T-cell (primary cell): ENCODE results near the gene KRTAP5-11. TPM values are rescaled to one million over a fixed set of nuclear protein-coding genes. Genes with fewer than 3 reads are reported as not detected.

Source experiments
- total RNA-seq, 35 experiments: library from RNA in 6 of 35; stranded (reverse) in 6 of 35; fragments of 120-200 nt in 1 of 35; gene quantifications; one replicate each; pipeline versions ENCODE4 v1.2.1 to v1.2.4 and lab custom pipeline; 2013 to 2026

The KRTAP5-11 gene
- total RNA-seq, 5 donors from 2014 or later (not counting 1 experiment from before 2014, with no cell fraction given): not detected

Other genes starting within 250 kb of the KRTAP5-11 start
- 10 to 100 TPM; 17.8 to 22.6 (median 21.1) TPM for gene DHCR7, start 134.5 kb downstream of the KRTAP5-11 start, total RNA-seq
- gene NADSYN1, start 129.7 kb downstream of the KRTAP5-11 start, total RNA-seq: 100 to 1,000 TPM; 125 to 190 (median 162) TPM
- not detected for gene KRTAP5-7, start 55.6 kb downstream of the KRTAP5-11 start, total RNA-seq
- not detected for gene KRTAP5-8, start 44.9 kb downstream of the KRTAP5-11 start, total RNA-seq
- gene KRTAP5-9, start 34.5 kb downstream of the KRTAP5-11 start, total RNA-seq: under 1 TPM in 2 of 5 donors, not detected in 3; 0.23 to 0.33 TPM
- gene KRTAP5-10, start 17.3 kb downstream of the KRTAP5-11 start, total RNA-seq: not detected